HG03460 (cell line): ENCODE measurements around the gene HDDC2.

Experiments used
- ATAC-seq: cut with Tn5 transposase; IDR thresholded peaks from one replicate; pipeline ENCODE4 v1.9.1; 2021; ENCODE audit not compliant: unreplicated experiment

Gene HDDC2

DNA sequence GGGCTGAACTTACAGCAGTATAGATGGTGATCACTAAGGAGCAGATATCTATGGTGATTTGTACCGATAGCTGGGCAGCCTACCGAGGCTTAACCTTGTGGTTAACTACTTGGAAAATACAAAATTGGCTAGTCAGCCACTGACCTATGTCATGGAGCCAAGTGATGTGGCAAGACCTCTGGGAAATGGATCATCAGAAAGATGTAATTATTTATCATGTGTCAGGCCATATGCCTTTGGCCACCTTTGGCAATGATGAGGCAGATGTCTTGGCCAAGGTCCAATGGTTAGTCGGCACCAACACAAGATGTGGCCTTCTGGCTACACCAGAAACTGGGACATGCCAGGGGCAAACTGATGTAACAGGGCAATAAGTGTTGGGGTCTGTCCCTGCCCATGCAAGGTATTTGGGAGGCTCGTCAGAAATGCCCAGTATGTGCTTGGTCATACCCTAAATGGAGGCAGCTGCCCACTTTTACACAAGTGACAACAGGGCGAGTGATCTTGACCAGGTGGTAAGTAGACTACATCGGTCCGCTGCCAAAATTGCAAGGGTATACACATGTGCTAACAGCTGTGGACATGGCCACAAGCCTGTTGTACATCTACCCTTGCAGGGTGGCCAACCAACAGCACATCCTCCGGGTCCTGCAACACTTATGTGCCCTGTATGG lies 30.1 kb downstream of the HDDC2 start:
- no peak for ATAC-seq

DNA sequence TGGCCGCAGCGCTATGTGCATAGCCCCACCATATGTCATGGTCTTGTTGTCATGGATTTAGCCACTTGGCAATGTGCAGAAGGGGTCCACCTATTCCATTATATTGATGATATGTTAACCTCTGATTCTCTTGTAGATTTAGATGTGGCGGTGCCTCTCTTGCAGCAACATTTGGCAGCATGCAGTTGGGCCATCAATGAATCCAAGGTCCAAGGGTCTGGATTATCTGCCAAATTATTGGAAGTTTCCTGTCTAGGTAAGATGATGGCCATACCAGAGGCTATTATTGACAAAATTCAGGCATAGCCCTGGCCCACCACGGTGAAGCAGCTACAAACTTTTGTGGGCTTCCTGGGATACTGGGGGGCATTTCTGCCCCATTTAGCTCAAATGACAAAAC lies 31.4 kb downstream of the HDDC2 start:
- no peak for ATAC-seq

DNA sequence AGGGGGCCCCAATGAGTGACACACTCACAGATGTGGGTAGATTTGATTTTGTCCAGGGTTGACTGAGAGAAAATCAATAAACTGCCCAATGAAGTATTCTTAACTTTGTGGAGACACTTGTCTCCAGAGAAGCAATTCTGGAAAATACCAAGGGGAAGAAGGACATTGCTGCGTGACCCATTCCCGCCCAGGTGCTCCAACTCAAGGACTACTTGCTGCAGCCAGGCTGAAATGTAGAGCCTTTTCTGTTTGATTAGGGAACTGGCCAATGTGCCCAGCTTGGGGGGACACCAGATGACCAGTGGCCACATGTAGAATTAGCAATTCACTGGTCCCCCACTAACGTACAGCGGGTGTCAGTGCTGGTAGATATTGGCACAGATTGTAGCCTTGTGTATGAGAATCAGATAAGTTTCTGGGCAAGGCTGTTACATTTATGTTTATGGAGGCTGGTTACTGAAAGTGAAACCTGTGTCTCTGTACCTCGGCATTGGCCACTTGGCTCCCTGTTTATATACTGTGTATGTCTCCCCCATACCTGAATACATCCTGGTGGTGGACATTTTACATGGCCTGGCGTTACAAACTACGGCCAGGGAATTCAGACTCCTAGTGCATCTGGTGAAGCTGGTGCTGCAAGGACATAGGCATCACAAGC lies 32.3 kb downstream of the HDDC2 start:
- ATAC-seq: no peak

DNA sequence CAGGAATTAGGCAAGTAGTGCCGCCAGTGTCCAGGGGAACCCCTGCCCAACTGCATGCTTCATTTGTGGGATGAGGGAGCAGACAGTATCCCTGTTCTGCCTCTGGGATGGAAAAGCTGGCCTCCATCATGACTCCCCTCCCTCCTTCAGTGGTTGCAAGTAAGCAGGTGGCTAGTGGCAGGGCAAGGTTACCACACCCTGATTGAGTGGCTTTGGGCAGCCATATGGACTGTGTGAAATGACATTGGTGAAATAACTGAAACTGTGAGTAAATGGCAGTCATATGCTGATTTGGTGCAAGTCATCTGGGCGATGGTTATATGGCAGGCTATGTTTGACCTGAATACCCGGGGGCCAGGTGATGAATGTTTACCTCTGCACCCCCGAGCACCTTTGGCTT lies 33.0 kb downstream of the HDDC2 start:
- no peak for ATAC-seq

DNA sequence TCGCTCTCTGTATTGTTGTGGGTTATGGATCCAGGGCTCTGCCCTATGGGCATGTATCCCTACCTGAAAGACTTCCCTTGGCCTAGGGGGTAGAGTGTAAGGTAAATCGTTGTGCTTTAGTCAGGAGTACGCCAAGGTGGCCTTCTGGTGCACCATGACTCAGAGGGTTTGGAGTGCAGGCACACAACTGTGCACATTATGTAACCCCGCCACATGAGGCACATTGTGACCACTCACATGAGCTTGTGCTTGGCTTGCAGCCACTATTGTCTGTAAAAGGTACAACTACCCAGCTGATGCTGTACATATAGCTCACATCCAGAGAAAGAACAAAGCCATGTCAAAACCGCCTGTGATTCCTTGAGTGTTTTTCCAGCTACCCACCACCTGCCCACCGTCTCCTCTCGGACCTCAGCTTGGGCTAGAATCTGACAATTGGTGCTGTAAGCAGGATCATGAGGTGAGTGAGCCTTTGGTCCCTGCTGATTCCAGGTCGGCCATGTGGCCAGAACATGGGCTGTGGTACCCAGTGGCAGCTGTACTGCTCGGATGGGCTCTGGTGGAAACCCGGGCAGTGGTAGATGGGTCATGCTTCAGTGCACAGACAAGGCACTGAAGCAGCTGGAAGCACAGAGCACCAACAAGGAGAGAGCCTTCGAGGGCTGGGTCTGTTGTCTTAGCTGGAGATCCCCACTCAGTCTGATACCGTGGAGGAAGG lies 33.8 kb downstream of the HDDC2 start:
- no peak for ATAC-seq

DNA sequence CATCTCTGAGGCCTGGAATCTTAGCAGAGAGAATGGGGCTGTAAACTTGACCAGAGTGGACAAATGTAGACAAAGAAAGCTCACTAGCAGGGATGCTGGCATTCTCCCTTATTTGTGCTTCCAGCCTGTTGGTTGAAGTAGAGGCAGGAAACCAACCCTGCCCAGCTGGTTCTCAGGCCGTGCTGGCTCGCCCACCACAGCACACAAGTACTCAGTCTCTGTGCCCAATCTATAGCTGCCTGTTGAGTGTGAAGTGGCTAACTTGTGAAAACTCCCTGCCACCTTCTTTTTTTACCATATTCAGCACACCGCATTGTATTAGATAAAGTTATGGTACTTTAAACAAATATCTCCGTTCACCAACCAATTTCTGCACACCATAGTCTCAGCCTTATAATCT lies 37.3 kb downstream of the HDDC2 start:
- ATAC-seq: no peak

DNA sequence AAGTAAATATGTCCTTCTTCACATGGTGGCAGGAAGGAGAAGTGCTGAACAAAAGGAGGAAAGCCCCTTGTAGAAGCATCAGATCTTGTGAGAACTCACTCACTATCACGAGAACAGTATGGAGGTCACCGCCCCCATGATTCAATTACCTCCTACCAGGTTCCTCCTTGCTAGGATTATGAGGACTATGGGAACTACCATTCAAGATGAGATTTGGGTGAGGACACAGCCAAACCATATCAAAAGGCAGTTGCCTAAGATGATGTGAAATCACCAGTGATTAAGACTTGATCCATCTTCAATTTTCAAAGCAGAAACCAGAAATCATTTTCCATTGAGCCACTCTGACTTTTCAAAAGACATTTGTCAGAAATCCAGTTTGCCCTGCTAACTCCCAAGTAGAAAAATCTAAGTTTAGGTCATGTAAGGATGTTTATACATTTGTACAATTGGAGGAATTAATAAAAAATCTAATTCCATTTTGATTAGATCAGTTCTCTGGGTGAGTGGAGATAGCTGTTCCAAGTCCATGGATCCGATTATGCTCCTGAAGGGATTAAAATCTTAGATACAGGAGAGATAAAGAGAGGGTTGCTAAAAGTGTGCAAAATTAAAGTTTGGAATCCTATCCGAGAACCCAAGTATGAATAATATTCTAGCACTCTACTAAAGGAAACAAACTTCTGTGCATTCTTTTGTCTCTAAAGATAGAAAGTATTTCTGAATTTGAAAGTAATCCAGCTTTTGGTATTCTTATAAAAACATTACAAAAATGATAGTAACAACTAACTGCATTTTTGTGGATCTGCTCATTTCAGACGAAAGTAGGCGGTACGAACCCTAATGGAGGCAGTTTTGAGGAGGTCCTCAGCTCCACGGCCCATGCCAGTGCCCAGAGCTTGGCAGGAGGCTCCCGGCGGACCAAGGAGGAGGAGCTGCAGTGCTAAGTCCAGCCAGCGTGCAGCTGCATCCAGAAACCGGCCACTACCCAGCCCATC lies 39.5 kb downstream of the HDDC2 start:
- ATAC-seq: no peak

DNA sequence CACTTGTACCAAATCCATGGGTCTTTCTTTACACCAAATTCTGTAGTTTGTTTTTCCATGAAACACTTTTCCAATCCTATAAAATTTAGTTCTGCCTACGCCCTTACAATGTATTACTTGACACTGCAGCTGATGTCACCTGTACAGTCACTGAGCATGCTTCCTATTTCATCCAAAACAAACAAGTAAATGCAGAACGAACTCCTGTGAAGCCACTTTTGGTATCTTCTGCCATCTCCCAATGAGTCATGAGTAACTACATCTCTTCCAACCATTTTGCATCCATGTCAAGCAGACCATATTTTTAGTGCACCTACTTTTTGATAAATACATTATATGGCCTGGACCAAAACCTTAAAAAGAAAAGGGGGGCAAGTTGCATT lies 42.4 kb downstream of the HDDC2 start:
- no peak for ATAC-seq

DNA sequence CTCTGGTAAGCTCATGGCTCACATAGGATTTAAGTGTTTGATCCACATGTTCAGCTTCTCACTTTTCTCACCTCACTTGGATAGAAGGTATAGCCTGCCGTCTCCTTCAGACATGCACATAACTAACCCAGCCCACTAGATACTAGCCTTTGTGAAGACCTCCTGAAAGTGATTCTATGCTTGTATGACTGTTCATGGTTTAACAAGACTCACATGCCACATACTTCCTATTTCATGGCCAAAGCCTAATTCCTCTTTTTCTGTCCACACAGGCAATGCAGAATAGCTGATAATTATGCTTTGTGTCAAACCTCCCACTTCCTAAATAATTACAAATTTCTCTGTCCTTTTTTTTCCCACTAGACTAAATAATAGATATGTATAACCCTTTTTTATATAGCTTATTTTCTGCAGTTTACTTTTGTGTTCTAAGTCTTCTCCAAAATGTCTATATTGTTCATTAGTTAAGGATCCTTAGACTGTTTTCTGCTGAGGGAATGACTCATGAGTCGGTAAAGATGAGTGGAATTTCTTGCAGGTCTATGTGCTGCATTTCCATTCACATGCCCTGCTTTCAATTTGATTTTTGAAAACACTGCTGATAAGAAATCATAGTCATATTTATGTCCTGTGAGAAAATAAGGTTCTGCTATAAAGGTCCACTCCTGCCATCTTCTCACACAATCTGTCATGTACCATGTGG lies 43.0 kb downstream of the HDDC2 start:
- no peak for ATAC-seq

DNA sequence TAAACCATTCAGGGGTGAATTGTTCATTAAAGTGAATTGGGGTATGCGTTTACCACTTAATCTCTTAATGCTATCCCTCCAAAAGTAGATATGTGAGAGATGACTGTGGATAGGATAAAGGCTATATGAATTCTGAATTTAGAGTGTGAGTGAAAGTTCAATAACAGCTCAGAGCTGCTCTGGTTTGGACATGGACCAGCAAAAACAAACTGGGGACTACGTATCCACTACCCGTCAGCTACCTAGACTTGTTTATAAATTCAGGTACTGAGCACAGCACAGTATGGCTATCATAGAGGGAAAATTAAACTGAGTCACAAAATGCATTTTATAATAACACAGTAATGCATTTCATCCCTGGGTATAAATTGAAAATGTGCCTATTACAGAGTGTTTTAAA lies 44.4 kb downstream of the HDDC2 start:
- no peak for ATAC-seq

DNA sequence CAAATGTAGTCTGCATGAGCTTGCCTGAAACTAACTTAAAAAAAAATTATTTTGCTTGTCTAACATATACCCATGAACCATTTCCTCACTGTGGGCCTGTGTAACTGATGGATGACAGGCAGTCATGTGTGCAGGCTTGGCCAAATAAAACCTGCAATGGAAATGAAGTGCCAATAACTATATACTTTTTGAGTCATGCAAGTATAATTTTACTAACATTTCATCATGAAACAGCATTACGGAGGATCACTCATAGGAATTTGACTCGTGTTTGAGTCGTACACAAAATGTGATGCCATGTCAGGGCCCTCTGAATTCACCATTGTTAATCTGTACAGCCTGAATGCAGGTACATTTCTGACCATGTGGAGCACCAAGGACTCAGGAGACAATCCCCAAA lies 46.6 kb downstream of the HDDC2 start:
- ATAC-seq: no peak

DNA sequence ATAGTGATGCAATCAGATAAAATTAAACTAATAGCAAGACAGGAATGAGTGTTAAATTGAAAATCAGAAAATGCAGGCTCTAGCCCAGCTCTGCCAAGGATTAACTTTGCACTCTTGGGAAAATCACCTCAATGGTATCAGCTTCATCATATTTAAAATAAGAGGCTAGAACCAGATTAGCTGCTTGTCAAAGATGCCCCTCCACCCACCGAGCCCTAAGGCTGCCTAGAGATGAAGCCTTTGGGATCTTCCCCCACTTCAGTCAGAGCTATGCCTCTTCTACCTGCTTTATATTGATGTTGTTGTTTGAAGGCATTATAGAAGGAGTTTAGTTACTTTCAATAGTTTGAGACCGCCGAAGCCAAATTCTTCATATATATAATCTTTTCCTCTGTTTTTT lies 47.4 kb downstream of the HDDC2 start:
- ATAC-seq: no peak

DNA sequence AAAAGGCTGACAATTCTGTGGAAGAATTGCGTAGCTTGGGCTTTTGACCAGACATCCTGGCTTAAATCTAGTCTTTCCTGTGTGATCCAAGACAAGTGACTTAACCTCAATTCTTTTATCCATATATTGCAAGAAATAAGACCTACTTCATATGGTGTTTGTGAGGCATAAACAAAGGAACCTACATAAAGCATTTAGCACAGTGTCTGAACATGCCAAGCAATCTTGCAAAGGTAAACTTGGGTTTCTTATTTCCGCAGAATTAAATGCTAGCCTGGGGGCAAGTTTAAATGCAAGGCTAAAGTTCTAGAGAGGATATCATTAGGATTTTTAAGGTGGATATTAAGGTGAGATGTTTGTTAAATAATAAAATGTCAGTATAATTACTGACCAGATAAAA lies 47.9 kb downstream of the HDDC2 start:
- no peak for ATAC-seq

DNA sequence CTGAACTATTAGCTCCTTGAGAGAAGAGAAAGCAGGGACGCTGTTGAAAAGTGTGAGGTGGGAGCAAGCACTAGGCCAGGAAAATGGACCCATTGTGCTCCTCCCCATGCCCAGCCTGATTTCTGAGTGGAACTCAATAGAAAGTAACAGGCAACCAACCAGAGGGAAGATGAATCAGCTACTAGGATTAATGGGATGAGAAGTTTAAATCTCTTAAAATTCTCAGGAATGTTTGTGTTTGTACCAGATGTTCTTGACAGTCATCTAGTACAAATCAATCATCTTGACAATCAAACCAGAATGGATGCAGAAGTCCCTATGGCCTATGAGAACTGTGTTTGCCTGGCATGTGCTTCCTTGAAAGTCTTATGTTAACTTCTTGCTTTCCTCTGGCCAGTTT lies 48.9 kb downstream of the HDDC2 start:
- ATAC-seq: no peak

DNA sequence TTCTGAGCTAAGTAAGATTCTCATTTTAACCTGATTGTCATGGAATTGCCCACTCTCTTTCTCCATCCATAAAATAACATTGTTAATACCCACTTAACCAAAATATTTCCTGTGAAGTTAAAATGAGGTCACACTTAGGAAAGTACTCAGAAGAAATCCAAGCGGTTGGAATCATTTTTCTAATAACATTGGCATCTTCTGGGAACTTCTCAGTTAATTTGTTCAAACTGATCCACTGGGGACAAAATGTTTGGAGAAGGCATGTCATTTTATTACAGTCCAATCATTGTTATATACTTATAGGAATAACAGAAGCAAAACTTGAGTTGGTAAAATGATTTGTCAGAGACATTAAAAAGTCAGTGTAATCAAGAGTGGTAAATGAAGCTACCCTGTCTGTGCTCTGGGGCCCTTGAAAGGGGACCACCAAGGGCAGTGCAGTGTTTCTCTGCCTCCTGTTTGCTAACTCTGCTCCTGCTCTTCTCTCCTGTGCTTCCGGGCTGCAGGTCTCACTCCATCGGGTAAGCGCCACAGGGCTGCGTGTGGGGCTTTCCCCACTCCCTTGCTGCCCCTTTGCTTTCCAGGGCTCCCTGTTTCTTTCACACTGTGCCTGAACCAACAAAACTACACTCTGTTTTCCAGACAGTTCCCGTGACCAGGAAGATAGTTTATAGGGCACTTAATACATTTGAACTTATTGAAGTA lies 50.1 kb downstream of the HDDC2 start:
- ATAC-seq: no peak

DNA sequence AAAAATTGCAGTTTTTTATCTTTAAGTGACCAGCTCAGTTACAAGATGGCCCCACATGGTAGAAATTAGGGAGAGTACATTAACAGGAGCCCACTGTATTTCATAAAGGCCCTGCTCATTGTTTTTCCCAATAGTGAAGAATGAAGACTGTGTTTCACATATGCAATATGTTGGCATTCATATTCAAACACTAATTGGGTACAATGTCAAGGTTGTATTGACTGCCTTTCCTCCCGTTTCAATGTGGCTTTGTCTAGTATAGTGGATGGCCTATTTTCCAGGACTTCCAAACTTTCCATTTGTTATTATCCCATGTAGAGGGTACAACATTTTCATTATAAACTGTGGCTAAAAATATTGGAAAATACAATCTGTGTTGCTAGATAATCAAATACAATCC lies 51.3 kb downstream of the HDDC2 start:
- no peak for ATAC-seq

DNA sequence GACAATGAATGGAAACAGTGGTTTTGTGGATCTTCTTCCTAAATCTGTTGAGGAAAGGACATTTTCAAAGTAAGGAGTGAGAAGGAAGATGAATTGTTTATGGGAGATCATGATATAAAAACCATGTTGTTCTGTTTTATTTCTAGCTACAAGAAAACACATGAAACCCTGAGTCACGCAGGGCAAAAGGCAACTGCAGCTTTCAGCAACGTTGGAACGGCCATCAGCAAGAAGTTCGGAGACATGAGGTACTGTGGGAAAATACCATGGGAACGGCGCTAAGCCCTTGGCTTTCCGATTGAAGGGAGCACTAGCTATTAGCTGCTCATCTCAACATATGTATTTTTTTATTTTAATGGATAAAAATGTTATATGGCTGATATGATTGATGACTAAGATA lies 53.6 kb downstream of the HDDC2 start:
- no peak for ATAC-seq

DNA sequence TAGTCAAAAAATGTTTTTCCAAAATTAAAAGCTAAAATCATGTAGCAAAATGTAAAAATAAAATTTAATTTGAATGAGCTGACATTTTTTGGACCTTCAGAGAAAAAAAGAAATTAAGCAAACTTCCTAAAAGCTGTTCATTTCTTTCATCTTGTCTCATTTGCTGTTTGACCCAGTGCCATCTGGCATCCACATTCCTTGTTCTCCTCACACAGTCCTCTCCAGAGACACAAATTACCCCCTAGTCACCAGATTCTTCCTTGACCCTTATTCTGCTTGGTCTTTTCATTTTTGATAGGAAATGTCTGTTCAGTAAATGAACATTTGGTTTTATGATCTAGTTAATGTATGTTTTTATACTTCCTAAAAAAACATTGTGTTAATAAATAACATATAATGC lies 55.2 kb downstream of the HDDC2 start:
- ATAC-seq: no peak

DNA sequence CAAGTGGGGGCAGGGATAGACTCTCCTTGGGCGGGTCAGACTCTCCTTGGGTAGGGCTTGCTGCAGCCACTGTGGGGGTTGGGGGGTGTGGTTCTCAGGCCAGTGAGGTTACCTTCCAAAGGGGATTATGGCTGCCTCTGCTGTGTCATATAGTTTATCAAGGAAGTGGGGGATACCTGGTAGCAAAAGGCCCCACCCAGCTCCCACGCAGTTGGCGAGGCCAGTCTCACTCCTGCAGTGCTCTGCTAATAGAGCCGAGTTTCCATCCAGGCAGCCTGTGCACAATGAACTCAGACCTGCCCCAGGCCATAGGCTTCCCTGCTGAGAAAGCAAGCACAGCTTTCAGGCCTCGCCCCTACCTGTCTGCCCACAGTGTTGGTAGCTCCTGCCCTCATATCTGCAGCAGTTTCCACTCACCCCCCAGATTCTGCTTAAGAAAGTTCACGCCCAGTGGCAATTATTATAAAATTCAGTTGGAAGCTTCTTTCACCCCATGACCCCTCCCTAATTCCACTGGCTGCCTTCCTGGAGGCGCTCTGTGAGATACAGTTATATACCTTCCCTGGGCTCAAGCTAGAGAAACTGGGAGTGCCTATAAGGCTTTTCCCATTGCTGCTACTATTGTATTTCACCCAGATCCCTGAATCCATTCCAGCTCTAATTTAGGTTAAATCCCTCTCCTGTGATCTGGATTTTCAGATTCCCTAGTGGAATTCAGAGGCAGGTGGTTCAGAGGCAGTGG lies 56.1 kb downstream of the HDDC2 start:
- ATAC-seq: no peak
